ENCODE results near the gene GNA14. TPM values are rescaled to one million over a fixed set of nuclear protein-coding genes. Genes with fewer than 3 reads are reported as not detected.

The GNA14 gene
- total RNA-seq, 1 experiment from 2014 or later: 0.37 TPM

GRCh38 chr9:77587042-77587441, 61.1 kb downstream of the GNA14 start:
- no peak overlapping the region for H3K4me2 ChIP-seq (ENCODE audit: insufficient read depth, insufficient read length, low read length)
- Mint-ChIP-seq H3K4me3 (no peak overlapping the region), H3K27ac (no peak overlapping the region), H3K36me3 (ENCODE audit: insufficient read depth in 1 of 3, low read depth in 3 of 3) (peaks cover 0 to 5% (median 0%) of the 10 kb centered on the region in 3 experiments; a peak in 2 of 7 replicates), H3K9me3 (no peaks in the 10 kb centered on the region), H3K4me1 (peaks cover 57 to 66% of the 10 kb centered on the region in 2 experiments), H3K27me3 (ENCODE audit: low read depth) (no peaks in the 10 kb centered on the region)
- TF ChIP-seq, protein P1, sequence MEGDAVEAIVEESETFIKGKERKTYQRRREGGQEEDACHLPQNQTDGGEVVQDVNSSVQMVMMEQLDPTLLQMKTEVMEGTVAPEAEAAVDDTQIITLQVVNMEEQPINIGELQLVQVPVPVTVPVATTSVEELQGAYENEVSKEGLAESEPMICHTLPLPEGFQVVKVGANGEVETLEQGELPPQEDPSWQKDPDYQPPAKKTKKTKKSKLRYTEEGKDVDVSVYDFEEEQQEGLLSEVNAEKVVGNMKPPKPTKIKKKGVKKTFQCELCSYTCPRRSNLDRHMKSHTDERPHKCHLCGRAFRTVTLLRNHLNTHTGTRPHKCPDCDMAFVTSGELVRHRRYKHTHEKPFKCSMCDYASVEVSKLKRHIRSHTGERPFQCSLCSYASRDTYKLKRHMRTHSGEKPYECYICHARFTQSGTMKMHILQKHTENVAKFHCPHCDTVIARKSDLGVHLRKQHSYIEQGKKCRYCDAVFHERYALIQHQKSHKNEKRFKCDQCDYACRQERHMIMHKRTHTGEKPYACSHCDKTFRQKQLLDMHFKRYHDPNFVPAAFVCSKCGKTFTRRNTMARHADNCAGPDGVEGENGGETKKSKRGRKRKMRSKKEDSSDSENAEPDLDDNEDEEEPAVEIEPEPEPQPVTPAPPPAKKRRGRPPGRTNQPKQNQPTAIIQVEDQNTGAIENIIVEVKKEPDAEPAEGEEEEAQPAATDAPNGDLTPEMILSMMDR (conservative IDR thresholded peaks at IDR 0.05): no peak
- H3K4me1 ChIP-seq (ENCODE audit: insufficient read depth, low read length): peaks cover 25% of the 10 kb centered on the region
- H3K9me3 ChIP-seq (ENCODE audit: control insufficient read depth, low read depth, low read length): no peaks in the 10 kb centered on the region
- no peaks in the 10 kb centered on the region for H3K27me3 ChIP-seq (ENCODE audit: insufficient read depth, low read length)
- no peaks in the 10 kb centered on the region for H3K23me2 ChIP-seq (ENCODE audit: insufficient read length, low read depth, low read length, poor library complexity, severe bottlenecking)
- no peaks in the 10 kb centered on the region for H3K79me1 ChIP-seq (ENCODE audit: insufficient read depth, low read depth, low read length, poor library complexity, severe bottlenecking)
- no peak overlapping the region for H3K14ac ChIP-seq (ENCODE audit: insufficient read depth, low read length)
- no peak overlapping the region for H3K18ac ChIP-seq (ENCODE audit: insufficient read length, low read depth, low read length)
- H2BK12ac ChIP-seq (ENCODE audit: insufficient read length, low read depth, low read length): no peak overlapping the region
- no peak overlapping the region for H3K23ac ChIP-seq (ENCODE audit: insufficient read length, low read depth, low read length)
- peaks cover 2% of the 10 kb centered on the region; the same call in 1 of the 2 replicates for H3K79me2 ChIP-seq (ENCODE audit: insufficient read depth, low read length)
- no peak for DNase-seq
- no peak overlapping the region for H2BK20ac ChIP-seq (ENCODE audit: low read depth, low read length, poor library complexity, severe bottlenecking)
- H2BK15ac ChIP-seq (ENCODE audit: low read depth, low read length): no peak overlapping the region
- H4K8ac ChIP-seq (replicated peaks; ENCODE audit: insufficient read length, low read depth, low read length): no peak overlapping the region
- H3K9ac ChIP-seq (ENCODE audit: extremely low read depth, insufficient read length, low read length): no peak overlapping the region
- H3K56ac ChIP-seq (ENCODE audit: insufficient read length, low read depth, low read length): no peak overlapping the region
- H3K4ac ChIP-seq (ENCODE audit: low read depth, low read length): no peak overlapping the region
- H2AK5ac ChIP-seq (ENCODE audit: insufficient read length, low read length): no peak overlapping the region
- no peak overlapping the region for H2BK5ac ChIP-seq (ENCODE audit: insufficient read length, low read length)
- H2AFZ ChIP-seq (ENCODE audit: low read length): no peak overlapping the region
- no peak overlapping the region for H3T11ph ChIP-seq (ENCODE audit: low read length)
- no peak overlapping the region for H4K91ac ChIP-seq (ENCODE audit: insufficient read length, low read depth, low read length)
- no peak overlapping the region for H2BK120ac ChIP-seq (ENCODE audit: low read depth, low read length, poor library complexity, severe bottlenecking)
- H4K5ac ChIP-seq (ENCODE audit: insufficient read length, low read depth, low read length): no peak overlapping the region
- no peak overlapping the region for H3K27ac ChIP-seq (ENCODE audit: insufficient read length, low read depth, low read length)
- no peaks in the 10 kb centered on the region for H4K20me1 ChIP-seq (ENCODE audit: control insufficient read depth, insufficient read depth, insufficient read length)
